Activated CD4-positive, alpha-beta T cell treated with anti-CD3 and anti-CD28 coated beads, Interleukin-2, amount 10 ng/mL, durations not matched to agents 7 days and 5 days (primary cell): ENCODE measurements around the gene URB1. TPM values are rescaled to one million over a fixed set of nuclear protein-coding genes. Genes with fewer than 3 reads are reported as not detected.
"Not testable (repeated sequence)": the region's sequence is repeated elsewhere in the genome, so short reads cannot be mapped to it uniquely, and the experiment has no call there.

ENCODE experiments used
- CTCF ChIA-PET: fragments of 350-600 bp; sonication (Branson Sonifier 250); formaldehyde crosslinking; loops from one replicate; lab custom pipeline; 2021; ENCODE audit warnings: antibody characterized with exemption; lab: Charles Lee
- POLR2A ChIA-PET: fragments of 350-600 bp; sonication (Branson Sonifier 250); formaldehyde crosslinking; loops from one replicate; lab custom pipeline; 2021; ENCODE audit warnings: antibody characterized with exemption; lab: Charles Lee
- DNase-seq: peaks from one replicate; pipeline ENCODE4 v3.0.0-alpha.2; 2020
- H3K27ac Mint-ChIP-seq: one replicate; pipeline ENCODE4 v1.8.0; 2021; ENCODE audit warnings: mild to moderate bottlenecking, moderate library complexity, mixed read lengths
- H3K27me3 Mint-ChIP-seq: one replicate; pipeline ENCODE4 v1.8.0; 2021; ENCODE audit warnings: mixed read lengths
- H3K36me3 Mint-ChIP-seq: one replicate; pipeline ENCODE4 v1.8.0; 2021; ENCODE audit warnings: low read depth, mixed read lengths
- H3K4me1 Mint-ChIP-seq: one replicate; pipeline ENCODE4 v1.8.0; 2021; ENCODE audit warnings: mixed read lengths
- H3K4me3 Mint-ChIP-seq: one replicate; pipeline ENCODE4 v1.8.0; 2021; ENCODE audit warnings: mild to moderate bottlenecking, moderate library complexity, mixed read lengths
- H3K9me3 Mint-ChIP-seq: one replicate; pipeline ENCODE4 v1.8.0; 2021; ENCODE audit warnings: mixed read lengths
- total RNA-seq, 2 experiments: library from RNA; stranded (reverse); gene quantifications; one replicate each; pipeline ENCODE4 v1.2.3, GENCODE V29; 2021

Gene URB1
- total RNA-seq, 2 experiments from 2014 or later = 16.3 to 16.9 TPM

DNA sequence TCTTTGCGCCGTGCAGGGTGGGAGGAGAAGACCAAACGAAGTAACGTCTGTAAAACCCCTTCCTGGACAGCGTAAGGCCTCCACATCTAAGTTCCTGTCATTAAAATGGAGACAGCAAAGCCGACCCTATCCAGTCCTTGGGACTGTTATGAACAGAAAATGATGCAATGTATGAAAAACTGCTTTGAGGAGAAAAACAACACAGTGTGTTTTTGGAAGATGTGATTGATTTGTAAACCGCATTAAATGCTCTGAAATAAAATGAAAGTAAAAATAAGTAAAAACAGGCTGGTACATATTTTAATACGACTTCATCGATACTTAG lies 827 bp upstream of the URB1 start:
- Mint-ChIP-seq H3K4me1 (peaks cover 49% of the 10 kb centered on the region), H3K27me3 (peaks cover 8% of the 10 kb centered on the region), H3K4me3 (peak overlapping the region; percentile 83), H3K27ac (peak overlapping the region; percentile 94), H3K36me3 (peaks cover 18% of the 10 kb centered on the region), H3K9me3 (no peaks in the 10 kb centered on the region)
- ChIA-PET POLR2A (no interaction called here), CTCF (no interaction called here)
- DNase-seq = no peak

- ChIA-PET CTCF (interaction anchor here (0.6 to 1.1 kb wide), 4 partner anchors 16 to 209 kb away, joined by 3 to 6 read pairs (median 3); no protein-coding TSS in a partner anchor), POLR2A (no interaction called here)
- DNase-seq = peak; percentile 14
- peaks cover 56% of the 10 kb centered on the region for H3K4me1 Mint-ChIP-seq
- no peaks in the 10 kb centered on the region for H3K9me3 Mint-ChIP-seq
- peak overlapping the region; percentile 83 for H3K4me3 Mint-ChIP-seq
- H3K27ac Mint-ChIP-seq = peak overlapping the region; percentile 62
- peaks cover 18% of the 10 kb centered on the region for H3K36me3 Mint-ChIP-seq
- peaks cover 8% of the 10 kb centered on the region for H3K27me3 Mint-ChIP-seq
These were observed 423 bp downstream of the URB1 start for GRCh38 chr21:32392299-32392879.

DNA sequence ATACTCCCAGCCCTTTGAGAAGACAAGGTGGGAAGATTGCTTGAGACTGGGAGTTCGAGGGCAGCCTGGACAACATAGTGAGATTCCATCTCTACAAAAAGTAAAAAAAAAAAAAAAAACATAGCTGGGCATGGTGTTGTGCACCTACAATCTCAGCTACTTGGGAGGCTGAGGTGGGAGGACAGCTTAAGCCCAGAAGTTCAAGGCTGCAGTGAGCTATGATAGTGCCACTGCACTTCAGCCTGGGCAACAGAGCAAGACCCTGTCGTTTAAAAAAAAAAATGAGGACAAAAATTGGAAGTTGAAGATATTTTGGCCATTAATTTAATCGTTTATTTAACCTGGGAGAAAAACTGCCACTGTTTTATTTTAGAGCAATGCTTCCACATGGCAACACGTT lies 1.1 kb downstream of the URB1 start:
- Mint-ChIP-seq H3K4me3 (peak overlapping the region; percentile 83), H3K36me3 (peaks cover 18% of the 10 kb centered on the region), H3K9me3 (no peaks in the 10 kb centered on the region), H3K4me1 (peaks cover 58% of the 10 kb centered on the region), H3K27ac (no peak overlapping the region), H3K27me3 (peaks cover 8% of the 10 kb centered on the region)
- ChIA-PET POLR2A (no interaction called here), CTCF (interaction anchor here (0.6 to 1.3 kb wide), 8 partner anchors 9 to 210 kb away, joined by 3 to 8 read pairs (median 4); no protein-coding TSS in a partner anchor)
- DNase-seq = no peak

DNA sequence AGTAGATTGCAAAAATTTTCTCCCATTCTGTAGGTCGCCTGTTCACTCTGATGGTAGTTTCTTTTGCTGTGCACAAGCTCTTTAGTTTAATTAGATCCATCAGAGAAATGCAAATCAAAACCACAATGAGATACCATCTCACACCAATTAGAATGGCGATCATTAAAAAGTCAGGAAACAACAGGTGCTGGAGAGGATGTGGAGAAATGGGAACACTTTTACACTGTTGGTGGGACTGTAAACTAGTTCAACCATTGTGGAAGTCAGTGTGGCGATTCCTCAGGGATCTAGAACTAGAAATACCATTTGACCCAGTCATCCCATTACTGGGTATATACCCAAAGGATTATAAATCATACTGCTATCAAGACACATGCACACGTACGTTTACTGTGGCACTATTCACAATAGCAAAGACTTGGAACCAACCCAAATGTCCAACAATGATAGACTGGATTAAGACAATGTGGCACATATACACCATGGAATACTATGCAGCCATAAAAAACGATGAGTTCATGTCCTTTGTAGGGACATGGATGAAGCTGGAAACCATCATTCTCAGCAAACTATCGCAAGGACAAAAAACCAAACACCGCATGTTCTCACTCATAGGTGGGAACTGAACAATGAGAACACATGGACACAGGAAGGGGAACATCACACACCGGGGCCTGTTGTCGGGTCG lies 2.1 kb downstream of the URB1 start:
- H3K27me3 Mint-ChIP-seq, POLR2A ChIA-PET, H3K9me3 Mint-ChIP-seq, H3K27ac Mint-ChIP-seq, H3K4me3 Mint-ChIP-seq, DNase-seq: not testable (repeated sequence)
- CTCF ChIA-PET = interaction anchor here (1.0 to 1.3 kb wide), 3 partner anchors 8 to 79 kb away, joined by 3 to 8 read pairs (median 4); no protein-coding TSS in a partner anchor
- Mint-ChIP-seq H3K4me1 (peaks cover 58% of the 10 kb centered on the region), H3K36me3 (peaks cover 18% of the 10 kb centered on the region)

DNA sequence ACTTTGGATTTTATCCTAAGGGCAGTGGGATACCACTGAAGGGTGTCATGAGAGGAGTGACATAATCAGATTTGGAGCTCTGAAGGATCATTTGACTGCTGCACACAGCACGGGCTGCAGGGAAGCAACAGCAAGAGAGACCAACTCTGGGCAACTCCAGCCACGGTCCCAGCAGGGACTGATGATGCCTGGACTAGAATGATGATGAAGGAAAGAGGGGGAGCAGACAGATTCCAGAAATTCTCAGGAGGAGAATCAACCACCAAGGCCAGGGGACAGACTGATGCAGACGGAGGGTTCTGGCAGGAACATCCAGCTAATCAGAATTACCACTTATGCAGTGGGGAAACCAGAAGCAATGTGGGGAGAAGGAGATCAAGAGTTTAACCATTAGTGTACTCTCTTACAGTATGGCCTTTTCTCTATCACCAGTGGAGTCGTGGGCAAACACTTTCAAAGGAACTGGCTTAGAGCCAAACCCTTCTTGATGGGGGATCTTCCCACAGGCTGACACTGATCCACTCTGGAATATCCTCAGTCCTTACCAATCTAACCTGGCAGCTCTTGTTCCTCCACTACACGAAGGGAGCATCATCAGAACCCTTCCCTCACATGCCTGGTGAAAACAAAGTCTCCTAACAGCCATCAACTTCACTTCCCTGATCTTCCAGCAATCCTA lies 3.3 kb downstream of the URB1 start:
- ChIA-PET POLR2A (no interaction called here), CTCF (interaction anchor here (0.5 kb wide), 1 partner anchor 650 kb away, joined by 3 read pairs; no protein-coding TSS in a partner anchor)
- Mint-ChIP-seq H3K36me3 (peaks cover 23% of the 10 kb centered on the region), H3K27me3 (no peaks in the 10 kb centered on the region), H3K4me1 (peaks cover 57% of the 10 kb centered on the region), H3K9me3 (no peaks in the 10 kb centered on the region), H3K4me3 (no peak overlapping the region), H3K27ac (no peak overlapping the region)
- no peak for DNase-seq

GRCh38 chr21:32388306-32388705 lies 4.5 kb downstream of the URB1 start:
- Mint-ChIP-seq H3K27me3 (no peaks in the 10 kb centered on the region), H3K9me3 (no peaks in the 10 kb centered on the region), H3K27ac (no peak overlapping the region), H3K4me3 (no peak overlapping the region), H3K4me1 (peaks cover 46% of the 10 kb centered on the region), H3K36me3 (peaks cover 31% of the 10 kb centered on the region)
- ChIA-PET POLR2A (no interaction called here), CTCF (no interaction called here)
- no peak for DNase-seq

GRCh38 chr21:32387151-32387550 lies 5.7 kb downstream of the URB1 start:
- Mint-ChIP-seq H3K4me1 (peaks cover 42% of the 10 kb centered on the region), H3K27ac (peak overlapping the region; percentile 47), H3K36me3 (peaks cover 33% of the 10 kb centered on the region), H3K27me3 (no peaks in the 10 kb centered on the region), H3K9me3 (no peaks in the 10 kb centered on the region), H3K4me3 (no peak overlapping the region)
- DNase-seq = no peak
- ChIA-PET CTCF (interaction anchor here (1.1 to 1.6 kb wide), 2 partner anchors 16 to 183 kb away, joined by 4 to 5 read pairs; no protein-coding TSS in a partner anchor), POLR2A (no interaction called here)

DNA sequence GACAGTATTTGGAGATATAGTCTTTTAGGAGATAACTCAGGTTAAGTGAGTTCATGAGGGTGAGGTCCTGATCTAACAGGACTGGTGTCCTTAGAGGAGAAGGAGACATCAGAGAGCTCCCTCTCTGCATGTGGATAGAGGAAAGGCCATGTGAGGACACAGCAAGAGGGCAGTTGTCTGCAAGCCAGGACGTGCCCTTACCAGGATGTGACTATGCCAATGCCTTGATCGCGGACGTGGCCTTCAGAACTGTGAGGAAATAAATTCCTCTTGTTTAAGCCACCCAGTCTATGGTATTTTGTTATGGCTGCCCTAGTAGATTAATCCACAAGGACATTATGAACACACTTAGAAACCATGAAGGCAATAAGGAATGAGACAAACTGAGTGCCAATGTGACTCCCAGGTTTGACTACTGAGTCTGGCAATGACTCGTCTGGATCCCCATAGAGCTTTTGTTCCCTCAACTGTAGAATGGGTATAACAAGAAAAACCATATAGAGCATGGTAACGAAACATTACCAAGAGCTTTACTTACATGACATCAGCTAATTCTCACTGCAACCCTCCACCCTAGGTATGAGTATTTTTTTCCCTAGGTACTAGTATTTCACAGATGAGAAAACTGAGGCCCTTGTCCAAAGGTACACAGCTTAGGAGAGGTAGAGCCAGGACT lies 6.5 kb downstream of the URB1 start:
- Mint-ChIP-seq H3K36me3 (peaks cover 30% of the 10 kb centered on the region), H3K9me3 (no peaks in the 10 kb centered on the region), H3K4me1 (peaks cover 34% of the 10 kb centered on the region), H3K27ac (no peak overlapping the region), H3K4me3 (no peak overlapping the region), H3K27me3 (no peaks in the 10 kb centered on the region)
- ChIA-PET POLR2A (no interaction called here), CTCF (interaction anchor here (1.1 to 1.6 kb wide), 2 partner anchors 17 to 184 kb away, joined by 4 to 5 read pairs; no protein-coding TSS in a partner anchor)
- no peak for DNase-seq

GRCh38 chr21:32383812-32384211 lies 9.0 kb downstream of the URB1 start:
- POLR2A ChIA-PET = no interaction called here
- peaks cover 27% of the 10 kb centered on the region for H3K36me3 Mint-ChIP-seq
- peaks cover 11% of the 10 kb centered on the region for H3K4me1 Mint-ChIP-seq
- H3K4me3 Mint-ChIP-seq = no peak overlapping the region
- H3K27me3 Mint-ChIP-seq = no peaks in the 10 kb centered on the region
- CTCF ChIA-PET = no interaction called here
- H3K9me3 Mint-ChIP-seq = no peaks in the 10 kb centered on the region
- no peak overlapping the region for H3K27ac Mint-ChIP-seq
- no peak for DNase-seq

GRCh38 chr21:32382108-32382644 lies 10.6 kb downstream of the URB1 start:
- DNase-seq = no peak
- H3K27ac Mint-ChIP-seq = no peak overlapping the region
- H3K4me3 Mint-ChIP-seq = no peak overlapping the region
- H3K9me3 Mint-ChIP-seq = no peaks in the 10 kb centered on the region
- H3K36me3 Mint-ChIP-seq = peaks cover 33% of the 10 kb centered on the region
- H3K27me3 Mint-ChIP-seq = no peaks in the 10 kb centered on the region
- CTCF ChIA-PET = interaction anchor here (1.2 kb wide), 1 partner anchor 9 kb away, joined by 3 read pairs; no protein-coding TSS in a partner anchor
- H3K4me1 Mint-ChIP-seq = peaks cover 3% of the 10 kb centered on the region
- POLR2A ChIA-PET = no interaction called here

DNA sequence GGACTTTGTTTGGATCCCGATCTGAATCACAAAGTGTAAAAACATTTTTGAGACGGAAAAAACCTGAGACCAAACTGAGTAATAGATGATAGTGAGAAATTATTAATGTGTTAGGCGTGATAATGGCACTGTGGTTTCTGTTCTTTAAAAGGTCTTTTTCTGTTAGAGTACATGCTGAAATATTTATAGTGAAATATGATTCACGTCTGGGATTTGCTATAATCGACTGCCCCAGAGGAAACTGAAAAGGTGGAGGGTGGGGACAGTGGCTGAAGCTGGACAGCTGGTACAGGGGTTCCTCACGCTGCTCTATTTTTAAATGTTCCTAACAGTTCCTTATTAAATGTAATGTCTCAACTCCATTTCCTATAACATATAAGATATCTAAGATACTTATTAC lies 11.2 kb downstream of the URB1 start:
- POLR2A ChIA-PET = no interaction called here
- no peak overlapping the region for H3K4me3 Mint-ChIP-seq
- no peak for DNase-seq
- no peak overlapping the region for H3K27ac Mint-ChIP-seq
- no peaks in the 10 kb centered on the region for H3K4me1 Mint-ChIP-seq
- CTCF ChIA-PET = no interaction called here
- H3K9me3 Mint-ChIP-seq = no peaks in the 10 kb centered on the region
- H3K27me3 Mint-ChIP-seq = no peaks in the 10 kb centered on the region
- H3K36me3 Mint-ChIP-seq = peaks cover 33% of the 10 kb centered on the region

DNA sequence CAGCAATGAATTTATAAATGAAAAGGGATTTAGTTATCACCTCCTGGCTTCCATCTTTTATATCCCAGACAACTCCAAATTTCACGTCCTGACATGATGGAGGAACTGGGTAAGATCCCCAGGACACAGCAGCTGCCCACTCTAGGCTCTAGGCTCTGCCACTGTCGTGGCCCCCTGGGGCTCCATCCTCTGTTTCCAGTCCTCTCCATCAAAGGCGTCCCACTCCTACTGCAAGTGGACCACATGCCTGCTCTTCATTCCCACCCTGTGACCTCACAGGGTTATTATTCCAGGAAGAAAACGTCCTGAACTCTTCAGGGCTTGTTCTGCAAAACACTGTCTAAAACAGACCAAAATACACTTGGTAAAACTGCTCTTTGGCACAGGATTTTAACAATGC lies 11.9 kb downstream of the URB1 start:
- no peaks in the 10 kb centered on the region for H3K27me3 Mint-ChIP-seq
- H3K27ac Mint-ChIP-seq = no peak overlapping the region
- no peak overlapping the region for H3K4me3 Mint-ChIP-seq
- no peak for DNase-seq
- no peaks in the 10 kb centered on the region for H3K9me3 Mint-ChIP-seq
- POLR2A ChIA-PET = no interaction called here
- peaks cover 37% of the 10 kb centered on the region for H3K36me3 Mint-ChIP-seq
- H3K4me1 Mint-ChIP-seq = no peaks in the 10 kb centered on the region
- CTCF ChIA-PET = no interaction called here
